Measurements from ENCODE around the gene HENMT1. TPM values are rescaled to one million over a fixed set of nuclear protein-coding genes. Genes with fewer than 3 reads are reported as not detected.
A peak's percentile ranks its signal among the peaks of the same experiment; 100 is the strongest.
"Not testable (repeated sequence)": the region's sequence is repeated elsewhere in the genome, so short reads cannot be mapped to it uniquely, and the experiment has no call there.

Gene HENMT1
- total RNA-seq (2014; rRNA removed; shearing (Covaris generic)): not detected in 2 replicates
- polyA plus RNA-seq (2015; cell fraction: cytosol; rRNA removed): 0.07 TPM in 1 of 2 replicates, not detected in the other
- polyA plus RNA-seq (2015; cell fraction: nucleus; rRNA removed): not detected in 2 replicates

DNA sequence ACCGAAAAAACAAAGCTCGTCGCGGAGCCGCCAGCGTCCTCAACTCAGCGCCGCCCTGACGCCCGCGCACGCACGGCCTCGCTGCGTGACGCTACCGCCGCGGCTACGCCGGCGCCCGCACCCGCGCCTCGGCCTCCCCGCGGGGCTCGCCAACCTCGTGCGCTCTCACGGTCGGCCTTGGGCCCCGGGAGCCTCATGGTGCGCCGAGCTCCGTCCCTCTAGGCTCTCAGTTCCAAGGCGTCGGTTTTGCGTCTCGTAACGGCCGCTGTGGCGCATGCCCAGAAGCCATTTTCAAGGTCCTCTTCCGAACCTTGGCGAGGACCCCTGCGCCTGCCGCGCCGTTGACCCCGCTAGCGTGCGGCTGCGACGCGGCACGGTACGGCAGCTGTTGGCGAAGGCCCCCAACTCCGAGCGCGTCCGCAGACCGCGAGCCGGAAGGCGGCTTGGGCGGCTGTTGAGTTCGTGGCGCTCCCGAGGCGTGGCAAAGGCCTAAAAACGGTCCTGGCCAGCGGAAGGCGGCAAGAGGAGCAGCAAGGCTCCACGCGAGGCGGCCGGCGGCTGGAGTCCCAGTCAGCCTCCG lies at the start of gene HENMT1:
Gene HENMT1, minus strand, starts transcription at position 64 of the 580 bp plus-strand sequence. CDS start 1,209 bp downstream, outside the sequence.
- DNase-seq (ENCODE audit: low read depth): no peak

DNA sequence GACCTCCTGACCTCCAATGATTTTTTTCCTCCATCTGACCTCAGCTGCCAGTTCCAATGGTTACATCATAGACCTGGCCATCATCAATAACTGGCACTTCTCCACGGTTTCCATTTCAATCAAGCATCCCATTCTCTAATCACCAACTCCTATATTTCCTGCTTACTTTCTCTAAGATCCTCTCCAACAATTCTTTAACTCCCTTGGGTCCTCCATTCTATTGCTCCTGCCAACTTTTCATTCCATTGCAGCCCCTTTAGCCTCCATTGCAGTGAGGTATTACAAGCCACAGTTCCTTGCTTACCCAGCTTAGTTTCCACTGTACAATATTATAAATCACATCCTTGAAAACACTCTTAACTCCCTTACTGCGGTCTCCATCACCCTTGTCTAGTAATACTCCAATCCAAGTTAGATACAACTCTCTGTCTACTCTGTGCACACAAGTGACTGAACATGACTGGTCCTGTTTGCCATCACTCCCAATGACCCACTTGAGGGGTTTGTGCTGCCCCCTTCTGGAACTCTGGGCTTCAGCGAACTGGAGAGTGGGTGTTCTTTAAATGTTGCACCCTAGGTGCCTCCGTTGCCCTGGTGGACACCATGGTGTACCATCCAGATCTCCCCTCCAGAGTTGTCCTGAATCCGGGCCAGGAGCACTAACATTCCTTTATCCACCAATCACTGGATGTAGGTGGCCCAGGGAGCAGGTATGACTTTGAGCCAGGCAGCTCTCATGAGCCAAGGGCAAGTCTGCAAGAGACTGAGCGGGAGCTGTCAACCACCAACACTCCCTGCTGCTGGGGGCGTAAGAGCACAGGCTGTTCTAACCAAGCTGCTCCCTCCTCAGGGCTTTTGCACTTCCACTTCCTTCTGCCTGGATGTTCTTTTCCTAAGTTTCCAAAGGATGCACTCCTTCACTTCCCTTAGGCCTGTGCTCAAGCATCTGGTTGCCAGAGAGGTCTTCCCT lies 48.1 kb upstream of the HENMT1 start:
- DNase-seq (ENCODE audit: low read depth): peak; percentile 32

DNA sequence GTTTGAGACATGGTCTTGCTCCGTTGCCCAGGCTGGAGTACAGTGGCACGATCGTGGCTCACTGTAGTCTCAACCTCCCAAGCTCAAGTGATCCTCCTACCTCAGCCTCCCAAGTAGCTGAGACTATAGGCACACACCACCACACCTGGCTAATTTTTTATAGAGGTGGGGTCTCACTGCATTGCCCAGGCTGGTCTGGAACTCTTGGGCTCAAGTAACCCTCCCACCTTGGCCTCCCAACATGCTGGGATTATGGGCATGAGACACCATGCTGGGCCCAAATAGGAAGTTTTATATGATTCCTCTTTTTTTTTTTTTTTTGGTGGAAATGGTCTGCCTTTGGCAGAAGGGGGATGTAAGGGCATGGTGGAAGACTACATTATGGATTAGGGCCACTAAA lies 45.8 kb upstream of the HENMT1 start:
- DNase-seq (ENCODE audit: low read depth): no peak

DNA sequence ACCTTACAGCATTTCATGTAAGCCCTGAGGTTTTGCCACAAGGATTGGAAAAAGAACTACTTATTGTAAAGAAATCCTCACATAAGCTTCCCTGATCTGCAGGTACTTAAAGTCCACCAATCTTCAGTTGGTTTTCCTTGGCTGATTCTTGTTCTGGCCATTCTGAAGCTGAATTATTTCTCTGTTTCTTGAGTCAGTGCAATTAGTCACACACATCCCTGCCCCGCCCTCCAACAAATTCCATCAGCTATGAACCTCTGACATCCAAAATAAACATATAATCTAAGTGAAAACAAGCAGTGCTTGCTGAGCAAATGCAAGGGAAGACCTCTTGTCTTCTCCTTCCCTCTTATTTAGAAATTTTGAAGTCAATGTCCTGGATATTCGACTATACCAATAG lies 43.6 kb upstream of the HENMT1 start:
- DNase-seq (ENCODE audit: low read depth): peak; percentile 75

DNA sequence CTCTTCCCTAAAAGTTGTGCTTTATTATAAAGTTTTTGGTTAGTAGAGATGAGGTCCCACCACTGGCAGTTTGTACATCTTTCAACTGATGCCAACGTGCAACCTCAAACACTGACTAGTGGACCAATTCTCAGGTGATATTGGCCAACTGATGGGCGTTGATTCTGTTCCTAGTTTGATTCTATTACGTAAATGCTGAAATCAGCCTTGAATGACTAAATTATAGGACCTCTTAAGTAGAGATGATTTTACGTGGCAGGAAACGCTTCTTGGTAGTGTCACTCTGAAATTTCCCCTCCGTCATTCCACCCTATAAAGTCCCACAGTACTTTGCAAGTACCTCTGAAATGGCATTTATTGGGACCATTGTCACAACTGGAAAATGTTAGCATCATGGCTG lies 43.0 kb upstream of the HENMT1 start:
- DNase-seq (ENCODE audit: low read depth): peak; percentile 42

DNA sequence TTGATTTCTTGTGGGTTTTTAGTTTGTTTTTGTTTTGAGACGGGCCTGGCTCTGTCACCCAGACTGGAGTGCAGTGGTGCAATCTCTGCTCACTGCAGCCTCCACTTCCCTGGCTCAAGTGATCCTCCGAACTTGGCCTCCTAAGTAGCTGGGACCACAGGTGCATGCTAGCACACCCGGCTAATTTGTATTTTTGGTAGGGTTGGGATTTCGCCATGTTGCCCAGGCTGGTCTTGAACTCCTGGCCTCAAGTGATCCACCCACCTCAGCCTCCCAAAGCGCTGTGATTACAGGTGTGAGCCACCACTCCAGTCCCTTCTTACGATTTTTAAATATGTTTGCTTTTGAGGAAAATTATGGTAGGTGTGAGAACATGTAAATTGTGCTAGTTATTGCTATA lies 41.2 kb upstream of the HENMT1 start:
- DNase-seq (ENCODE audit: low read depth): not testable (repeated sequence)

DNA sequence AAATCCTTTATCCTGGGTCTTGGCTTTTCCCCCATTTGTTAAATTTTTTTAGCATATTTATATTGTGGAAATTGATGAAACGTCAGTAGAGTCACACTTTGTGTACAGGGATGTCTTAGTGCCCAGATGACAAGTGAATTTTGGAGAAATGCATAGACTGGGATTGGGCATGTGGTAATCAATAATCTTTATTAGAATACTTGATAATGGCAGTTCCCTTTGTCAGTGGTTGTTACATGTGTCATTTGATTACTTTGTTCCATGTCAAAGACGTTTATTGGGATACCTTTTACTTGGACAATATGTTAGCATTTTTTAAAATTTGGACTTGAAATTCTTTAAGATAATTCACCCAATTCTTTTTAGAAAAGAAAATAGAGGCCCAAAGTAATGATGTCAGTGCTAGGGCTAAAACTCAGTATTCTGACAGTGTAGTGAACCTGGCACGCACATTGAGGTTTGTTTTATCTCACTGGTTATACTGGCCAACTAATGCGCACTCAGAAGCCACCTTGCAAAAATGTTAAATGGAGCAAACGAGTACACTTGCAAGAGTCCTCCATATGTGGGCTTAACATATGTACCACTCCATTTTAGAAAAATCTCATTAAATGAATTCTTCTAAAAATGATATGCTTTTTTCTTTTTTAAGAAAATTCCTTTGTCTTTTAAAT lies 40.4 kb upstream of the HENMT1 start:
- no peak for DNase-seq (ENCODE audit: low read depth)

DNA sequence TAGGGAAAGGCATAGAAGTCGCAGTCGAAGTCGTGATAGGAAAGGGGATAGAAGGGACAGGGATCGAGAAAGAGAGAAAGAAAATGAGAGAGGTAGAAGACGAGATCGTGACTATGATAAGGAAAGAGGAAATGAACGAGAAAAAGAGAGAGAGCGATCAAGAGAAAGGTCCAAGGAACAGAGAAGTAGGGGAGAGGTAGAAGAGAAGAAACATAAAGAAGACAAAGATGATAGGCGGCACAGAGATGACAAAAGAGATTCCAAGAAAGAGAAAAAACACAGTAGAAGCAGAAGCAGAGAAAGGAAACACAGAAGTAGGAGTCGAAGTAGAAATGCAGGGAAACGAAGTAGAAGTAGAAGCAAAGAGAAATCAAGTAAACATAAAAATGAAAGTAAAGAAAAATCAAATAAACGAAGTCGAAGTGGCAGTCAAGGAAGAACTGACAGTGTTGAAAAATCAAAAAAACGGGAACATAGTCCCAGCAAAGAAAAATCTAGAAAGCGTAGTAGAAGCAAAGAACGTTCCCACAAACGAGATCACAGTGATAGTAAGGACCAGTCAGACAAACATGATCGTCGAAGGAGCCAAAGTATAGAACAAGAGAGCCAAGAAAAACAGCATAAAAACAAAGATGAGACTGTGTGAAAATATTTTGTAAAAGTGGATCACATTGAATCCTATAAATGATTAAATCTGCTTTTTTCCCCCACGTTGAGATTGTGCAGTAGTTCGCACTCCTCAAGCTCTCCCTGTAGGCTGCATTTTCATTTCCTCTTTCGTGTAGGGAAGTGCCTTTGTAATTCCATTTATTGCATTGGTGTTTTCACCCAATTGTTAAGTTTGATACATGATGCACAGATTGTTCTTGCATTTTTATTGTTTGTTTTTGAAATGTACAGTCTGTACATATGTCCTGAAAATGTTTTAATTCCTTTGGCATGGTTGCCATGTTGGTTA lies 38.8 kb upstream of the HENMT1 start:
- no peak for DNase-seq (ENCODE audit: low read depth)

DNA sequence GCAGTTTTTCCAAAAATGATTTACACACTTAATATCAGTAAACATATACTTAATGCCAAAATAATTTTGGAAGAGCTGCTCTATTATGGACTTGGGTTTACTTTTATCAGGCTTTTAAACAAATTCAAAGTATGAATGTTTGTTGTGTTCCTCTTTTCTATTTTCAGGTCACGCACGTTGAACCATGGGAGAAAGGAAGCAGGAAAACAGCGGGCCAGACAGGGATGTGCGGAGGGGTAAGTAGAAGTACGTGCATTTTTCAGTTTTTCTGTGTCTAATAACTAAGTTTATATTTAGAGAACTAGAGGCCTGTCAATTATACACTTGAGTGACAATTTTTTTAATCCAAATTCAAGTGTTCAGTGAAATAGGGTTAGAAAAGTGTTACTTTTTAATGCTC lies 34.6 kb upstream of the HENMT1 start:
- no peak for DNase-seq (ENCODE audit: low read depth)

DNA sequence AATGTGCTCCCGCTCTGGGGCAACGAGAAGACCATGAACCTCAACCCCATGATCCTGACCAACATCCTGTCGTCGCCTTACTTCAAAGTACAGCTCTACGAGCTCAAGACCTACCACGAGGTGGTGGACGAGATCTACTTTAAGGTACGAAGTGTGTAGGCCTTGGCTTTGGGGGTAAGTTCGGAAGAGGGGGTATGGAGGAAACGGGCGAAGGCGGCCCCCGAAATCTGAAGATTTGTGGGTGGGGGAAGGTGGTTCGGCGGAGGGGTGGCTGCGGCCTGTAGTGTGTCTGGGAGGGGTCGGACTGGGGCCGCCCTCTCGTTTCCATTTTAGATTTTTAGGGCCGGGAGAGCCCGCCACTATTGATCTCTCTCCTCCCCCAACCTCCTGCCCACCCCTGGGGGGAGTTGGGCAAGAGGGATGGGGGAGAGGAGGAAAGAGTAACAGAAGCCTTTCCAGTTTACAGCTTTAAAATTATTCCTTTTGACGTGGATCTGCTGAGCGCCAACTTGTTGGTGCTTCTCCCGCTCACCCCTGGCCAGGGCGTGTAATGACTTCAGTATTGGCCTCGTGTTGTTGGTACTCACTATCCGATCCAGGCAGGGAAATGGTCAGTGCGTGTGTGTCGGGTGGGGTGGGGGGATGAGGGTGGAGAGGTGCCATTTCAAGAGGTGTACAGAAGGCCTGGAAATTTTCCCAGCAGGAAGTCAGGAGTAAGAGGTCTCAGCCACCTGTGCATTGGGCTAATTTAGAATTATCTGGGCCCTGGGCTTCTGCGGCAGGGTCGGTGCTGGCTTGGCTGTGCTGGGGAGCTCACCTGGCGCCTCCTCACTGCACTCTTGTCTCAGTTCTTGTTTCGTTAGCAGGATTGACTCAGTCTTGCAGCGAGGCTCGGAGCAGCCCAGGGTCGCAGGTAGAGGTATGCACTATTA lies 32.1 kb upstream of the HENMT1 start:
- DNase-seq (ENCODE audit: low read depth): peak; percentile 68

DNA sequence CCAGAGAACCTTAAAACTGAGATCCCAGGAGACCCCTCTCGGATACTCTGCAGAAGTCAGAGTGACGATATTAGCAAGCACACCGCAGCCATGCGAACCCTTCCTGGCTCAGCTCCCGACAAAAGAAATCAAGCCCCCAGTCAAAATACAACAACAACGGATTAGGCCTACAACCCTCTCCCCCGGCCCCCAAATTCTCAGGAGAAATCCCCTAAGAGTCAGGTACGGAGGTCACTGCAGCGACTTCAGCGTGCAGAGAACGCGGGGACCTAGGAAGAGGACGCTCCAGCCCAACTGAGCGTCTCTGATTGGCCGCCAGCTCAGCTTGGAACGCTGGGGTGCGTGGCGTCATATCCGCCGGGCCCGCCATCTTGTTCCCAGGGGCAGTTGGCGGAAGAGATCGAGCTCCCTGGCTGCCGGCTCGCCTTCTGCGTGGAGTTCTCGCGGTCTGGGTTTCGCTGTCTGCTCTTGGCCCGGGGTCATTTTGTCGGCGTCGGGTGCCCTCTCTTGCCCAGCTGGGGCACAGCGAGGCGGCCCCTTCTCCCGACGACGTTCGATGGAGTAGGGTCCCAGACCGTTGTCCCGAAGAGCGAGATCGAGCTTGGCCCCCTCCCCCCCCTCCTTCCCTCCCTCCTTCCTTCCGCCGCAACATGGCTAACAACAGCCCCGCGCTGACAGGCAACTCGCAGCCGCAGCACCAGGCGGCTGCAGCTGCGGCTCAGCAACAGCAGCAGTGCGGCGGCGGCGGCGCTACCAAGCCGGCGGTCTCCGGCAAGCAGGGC lies 31.2 kb upstream of the HENMT1 start, which contains the start of gene PRPF38B:
Gene PRPF38B, plus strand, starts transcription at position 369 of the 782 bp plus-strand sequence. Its CDS starts 282 bp downstream, at position 651.
- DNase-seq (ENCODE audit: low read depth): peak; percentile 91

DNA sequence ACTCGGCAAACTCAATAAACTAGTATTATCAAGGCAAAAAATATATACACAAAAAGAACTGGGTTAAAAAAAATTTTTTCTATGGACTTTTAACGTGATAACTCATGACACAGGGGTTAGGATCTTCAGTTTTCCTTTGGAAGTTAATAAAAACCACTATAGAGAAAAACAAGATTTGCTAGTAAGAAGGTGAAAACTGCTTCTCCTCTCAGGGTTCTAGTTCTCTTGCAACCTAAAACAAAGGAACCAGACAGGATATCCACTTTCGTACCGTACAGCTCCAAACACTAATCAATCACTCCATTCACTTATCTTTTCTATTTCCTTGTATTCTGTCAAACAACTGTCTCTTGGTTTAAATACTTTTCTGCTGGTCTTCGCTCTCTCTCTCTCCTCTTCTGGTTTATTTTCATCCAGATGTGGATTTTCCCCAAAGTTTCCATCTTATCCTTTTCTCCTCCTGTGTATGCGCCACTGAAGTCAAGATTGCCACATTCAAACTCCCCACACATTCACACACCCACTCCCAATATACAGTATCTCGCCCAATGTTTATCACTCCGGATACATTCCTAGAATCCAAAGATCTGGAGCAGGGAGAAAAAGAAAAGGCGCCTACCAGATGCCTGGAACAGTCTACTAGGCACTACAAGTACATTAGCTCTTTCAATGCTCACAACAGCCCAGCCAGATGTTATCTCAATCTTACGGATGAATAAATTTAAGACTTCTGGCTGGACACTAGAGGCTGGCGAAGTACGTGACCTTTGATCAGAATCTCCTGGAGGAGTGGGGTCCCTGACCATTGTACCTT lies 30.4 kb upstream of the HENMT1 start:
- DNase-seq (ENCODE audit: low read depth): no peak

DNA sequence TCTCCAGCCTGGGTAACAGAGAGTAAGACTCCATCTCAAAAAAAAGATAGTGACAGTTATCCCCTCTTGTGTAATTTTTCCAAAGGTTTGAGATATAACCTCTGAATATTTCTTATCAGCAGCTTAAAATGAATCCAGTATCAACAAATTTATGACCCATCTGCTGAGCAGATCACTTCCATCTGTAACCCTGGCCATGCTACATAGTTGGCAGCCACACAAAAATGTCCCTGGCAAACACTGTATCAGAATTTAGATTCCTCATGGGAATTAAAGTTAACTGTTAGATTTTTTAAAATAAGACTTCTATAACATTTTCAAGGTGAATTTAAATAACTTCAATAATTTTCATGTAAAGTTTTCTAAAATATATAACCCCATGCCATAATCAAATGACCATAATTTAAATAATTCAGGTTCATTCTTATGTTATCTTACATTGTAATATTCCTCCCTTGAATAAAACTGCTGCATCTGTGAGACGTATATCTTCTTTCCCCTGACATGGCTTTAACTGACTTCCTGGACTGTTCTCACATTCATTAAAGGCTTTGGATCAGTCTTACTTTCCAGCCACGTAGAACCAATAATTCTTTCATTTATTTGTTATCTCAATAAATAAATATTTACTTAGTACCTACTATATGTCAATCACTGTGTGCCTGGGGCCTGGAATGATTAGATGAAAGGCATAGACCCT lies 25.9 kb upstream of the HENMT1 start:
- DNase-seq (ENCODE audit: low read depth): no peak

DNA sequence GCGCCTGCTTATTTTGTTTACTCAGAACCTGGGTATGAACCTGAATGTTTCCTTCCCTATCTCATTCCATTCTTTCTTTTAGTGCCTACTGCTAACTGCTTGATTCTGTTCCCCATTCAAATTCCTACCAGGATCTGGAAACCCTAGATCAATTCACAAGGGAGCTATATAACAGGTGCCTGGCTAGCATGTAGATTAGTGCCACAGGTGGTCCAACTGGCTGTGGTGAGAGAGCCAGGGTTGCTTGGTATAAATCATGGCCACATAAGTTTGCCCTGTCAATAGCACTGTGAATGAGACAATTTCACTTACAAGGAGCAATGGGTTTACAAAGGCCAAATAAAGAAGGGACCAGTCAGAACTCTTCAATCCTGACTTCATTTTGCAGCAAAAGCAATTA lies 24.6 kb upstream of the HENMT1 start:
- DNase-seq (ENCODE audit: low read depth): no peak

DNA sequence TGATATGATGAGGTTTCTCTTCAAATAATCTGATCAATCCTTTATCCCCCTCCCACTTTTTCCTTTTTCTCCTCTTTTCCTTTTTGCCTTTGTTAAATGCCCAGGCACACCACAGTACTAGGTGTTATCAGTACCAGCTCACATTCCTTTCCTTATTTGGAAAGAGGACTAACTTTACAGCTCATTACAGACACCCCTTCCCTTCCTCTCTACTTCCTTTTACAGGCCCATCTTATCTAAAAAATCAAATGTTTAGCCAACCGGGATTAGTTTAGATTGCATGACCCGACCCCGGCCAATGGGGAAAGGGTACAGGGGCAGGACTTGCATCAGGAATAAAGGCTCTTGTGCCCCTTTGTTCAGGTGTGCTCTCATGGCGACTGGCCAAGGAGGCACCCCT lies 20.8 kb upstream of the HENMT1 start:
- DNase-seq (ENCODE audit: low read depth): not testable (repeated sequence)

DNA sequence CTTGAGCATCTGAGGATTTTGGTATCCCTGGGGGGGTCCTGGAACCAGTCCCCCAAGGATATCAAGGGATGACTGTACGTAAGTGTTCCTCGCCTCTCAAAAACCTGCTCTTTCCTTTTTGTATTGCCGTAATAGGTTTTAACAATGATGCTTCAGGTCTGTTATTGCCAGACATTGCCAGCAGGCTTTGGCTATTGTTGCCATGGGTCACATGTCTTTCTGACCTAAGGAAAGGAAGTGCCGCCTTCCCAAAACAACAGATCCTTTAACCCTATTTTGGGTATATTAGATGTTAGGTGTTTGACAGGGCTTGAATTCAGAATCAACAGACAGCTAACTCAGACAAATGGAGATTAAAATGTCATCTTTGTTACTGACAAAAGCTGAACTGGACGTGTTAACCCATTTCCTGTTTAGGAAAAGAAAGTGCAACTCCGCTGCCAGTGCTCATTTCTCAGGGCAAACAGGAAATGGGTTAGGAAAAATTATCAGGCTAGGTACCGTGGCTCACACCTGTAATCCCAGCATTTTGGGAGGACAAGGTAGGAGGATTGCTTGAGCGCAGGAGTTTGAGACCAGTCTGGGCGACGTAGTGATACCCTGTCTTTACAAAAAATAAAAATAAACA lies 18.8 kb upstream of the HENMT1 start:
- DNase-seq (ENCODE audit: low read depth): no peak

DNA sequence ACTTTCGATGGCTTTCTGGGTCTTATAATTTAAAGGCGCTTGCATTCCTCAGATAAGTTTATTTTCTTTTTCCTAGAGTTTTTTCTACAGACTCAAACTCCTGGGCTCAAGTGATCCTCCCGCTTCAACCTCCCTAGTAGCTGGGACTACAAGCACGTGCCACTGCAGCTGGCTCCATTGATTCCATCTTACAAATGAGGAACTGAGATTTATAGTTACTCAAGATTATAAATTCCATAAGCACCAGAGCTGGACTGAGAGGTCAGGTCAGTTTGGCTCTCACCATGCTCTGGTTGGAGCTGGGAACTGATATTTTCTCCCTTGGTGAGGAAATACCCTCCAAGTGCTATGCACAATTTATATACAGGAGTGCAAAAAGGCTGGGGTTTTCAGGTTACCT lies 17.8 kb upstream of the HENMT1 start:
- no peak for DNase-seq (ENCODE audit: low read depth)
